ENCODE results near the gene SUN5. TPM values are rescaled to one million over a fixed set of nuclear protein-coding genes. Genes with fewer than 3 reads are reported as not detected.

Gene SUN5
- total RNA-seq, 1 experiment from 2014 or later: not detected

GRCh38 chr20:33008336-33009213 lies 4.3 kb upstream of the SUN5 start:
- no peaks in the 10 kb centered on the region for H3K36me3 ChIP-seq
- no peaks in the 10 kb centered on the region for H3K27me3 ChIP-seq
- no peak for DNase-seq
- no peak overlapping the region for H3K4me3 ChIP-seq
- H3K9me3 ChIP-seq: no peaks in the 10 kb centered on the region; the same call in none of the 2 replicates

- H3K36me3 ChIP-seq: no peaks in the 10 kb centered on the region
- DNase-seq: no peak
- no peaks in the 10 kb centered on the region for H3K27me3 ChIP-seq
- H3K4me3 ChIP-seq: no peak within 1 kb of the TSS
- no peaks in the 10 kb centered on the region; the same call in none of the 2 replicates for H3K9me3 ChIP-seq
These were observed 3.4 kb upstream of the SUN5 start, which contains the start of gene BPIFB2 for GRCh38 chr20:33007376-33008335. BPIFB2 (plus strand) TSS chr20:33007704; CDS start chr20:33008575, 871 bp downstream.

- Histone ChIP-seq H3K9me3 (no peaks in the 10 kb centered on the region; the same call in none of the 2 replicates), H3K36me3 (no peaks in the 10 kb centered on the region), H3K27me3 (no peaks in the 10 kb centered on the region), H3K4me3 (no peak overlapping the region)
- no peak for DNase-seq
These were observed 2.6 kb upstream of the SUN5 start for GRCh38 chr20:33006776-33007375.

GRCh38 chr20:33005908-33006775 lies 1.9 kb upstream of the SUN5 start:
- Histone ChIP-seq H3K4me3 (no peak overlapping the region), H3K36me3 (no peaks in the 10 kb centered on the region), H3K9me3 (no peaks in the 10 kb centered on the region; the same call in none of the 2 replicates), H3K27me3 (no peaks in the 10 kb centered on the region)
- no peak for DNase-seq

- Histone ChIP-seq H3K36me3 (no peaks in the 10 kb centered on the region), H3K9me3 (no peaks in the 10 kb centered on the region; the same call in none of the 2 replicates), H3K27me3 (no peaks in the 10 kb centered on the region), H3K4me3 (no peak overlapping the region)
- no peak for DNase-seq
These were observed 916 bp upstream of the SUN5 start for GRCh38 chr20:33005132-33005566.

GRCh38 chr20:33002087-33002808 lies 2.0 kb downstream of the SUN5 start:
- no peaks in the 10 kb centered on the region; the same call in none of the 2 replicates for H3K9me3 ChIP-seq
- no peak overlapping the region for H3K4me3 ChIP-seq
- H3K27me3 ChIP-seq: no peaks in the 10 kb centered on the region
- DNase-seq: no peak
- no peaks in the 10 kb centered on the region for H3K36me3 ChIP-seq

- no peaks in the 10 kb centered on the region; the same call in none of the 2 replicates for H3K9me3 ChIP-seq
- H3K36me3 ChIP-seq: no peaks in the 10 kb centered on the region
- H3K27me3 ChIP-seq: no peaks in the 10 kb centered on the region
- H3K4me3 ChIP-seq: no peak overlapping the region
- DNase-seq: no peak
These were observed 3.3 kb downstream of the SUN5 start for GRCh38 chr20:33000802-33001466.

- no peaks in the 10 kb centered on the region for H3K36me3 ChIP-seq
- H3K27me3 ChIP-seq: no peaks in the 10 kb centered on the region
- no peaks in the 10 kb centered on the region; the same call in 1 of the 2 replicates for H3K9me3 ChIP-seq
- H3K4me3 ChIP-seq: no peak overlapping the region
- no peak for DNase-seq
These were observed 4.5 kb downstream of the SUN5 start for GRCh38 chr20:32999603-33000250.

- Histone ChIP-seq H3K27me3 (no peaks in the 10 kb centered on the region), H3K9me3 (no peaks in the 10 kb centered on the region; the same call in 1 of the 2 replicates), H3K4me3 (no peak overlapping the region), H3K36me3 (no peaks in the 10 kb centered on the region)
- DNase-seq: no peak
These were observed 6.8 kb downstream of the SUN5 start for GRCh38 chr20:32997431-32997830.

GRCh38 chr20:32995802-32996201 lies 8.4 kb downstream of the SUN5 start:
- H3K27me3 ChIP-seq: no peaks in the 10 kb centered on the region
- H3K36me3 ChIP-seq: no peaks in the 10 kb centered on the region
- no peak for DNase-seq
- no peaks in the 10 kb centered on the region; the same call in 1 of the 2 replicates for H3K9me3 ChIP-seq
- H3K4me3 ChIP-seq: no peak overlapping the region

GRCh38 chr20:32993496-32994050 lies 10.7 kb downstream of the SUN5 start:
- no peak for DNase-seq
- no peak overlapping the region for H3K4me3 ChIP-seq
- no peaks in the 10 kb centered on the region for H3K36me3 ChIP-seq
- no peaks in the 10 kb centered on the region; the same call in 1 of the 2 replicates for H3K9me3 ChIP-seq
- H3K27me3 ChIP-seq: no peaks in the 10 kb centered on the region

- H3K27me3 ChIP-seq: no peaks in the 10 kb centered on the region
- no peak overlapping the region for H3K4me3 ChIP-seq
- H3K36me3 ChIP-seq: no peaks in the 10 kb centered on the region
- no peak for DNase-seq
- H3K9me3 ChIP-seq: no peaks in the 10 kb centered on the region; the same call in 1 of the 2 replicates
These were observed 12.2 kb downstream of the SUN5 start for GRCh38 chr20:32991792-32992641.

GRCh38 chr20:32991383-32991782 lies 12.8 kb downstream of the SUN5 start:
- H3K9me3 ChIP-seq: no peaks in the 10 kb centered on the region; the same call in 1 of the 2 replicates
- no peak for DNase-seq

More at GRCh38 chr20:32991383-32991782, 12.8 kb downstream of the SUN5 start:
- H3K27me3 ChIP-seq: no peaks in the 10 kb centered on the region
- H3K36me3 ChIP-seq: no peaks in the 10 kb centered on the region
- H3K4me3 ChIP-seq: no peak overlapping the region
